Activated CD4-positive, alpha-beta T cell treated with anti-CD3 and anti-CD28 coated beads, Interleukin-2, Interleukin-6, amounts not matched to agents 100 ng/mL and 50 ng/mL, durations not matched to agents 16 hours and 8 hours (primary cell): ENCODE results near the gene BCDIN3D.
"Not testable (repeated sequence)": the region's sequence is repeated elsewhere in the genome, so short reads cannot be mapped to it uniquely, and the experiment has no call there.

Source experiments
- DNase-seq: peaks from one replicate; pipeline ENCODE4 v3.0.0-alpha.2; 2020

The BCDIN3D gene

GRCh38 chr12:49875115-49875720 lies 32.3 kb upstream of the BCDIN3D start:
- DNase-seq: no peak

DNA sequence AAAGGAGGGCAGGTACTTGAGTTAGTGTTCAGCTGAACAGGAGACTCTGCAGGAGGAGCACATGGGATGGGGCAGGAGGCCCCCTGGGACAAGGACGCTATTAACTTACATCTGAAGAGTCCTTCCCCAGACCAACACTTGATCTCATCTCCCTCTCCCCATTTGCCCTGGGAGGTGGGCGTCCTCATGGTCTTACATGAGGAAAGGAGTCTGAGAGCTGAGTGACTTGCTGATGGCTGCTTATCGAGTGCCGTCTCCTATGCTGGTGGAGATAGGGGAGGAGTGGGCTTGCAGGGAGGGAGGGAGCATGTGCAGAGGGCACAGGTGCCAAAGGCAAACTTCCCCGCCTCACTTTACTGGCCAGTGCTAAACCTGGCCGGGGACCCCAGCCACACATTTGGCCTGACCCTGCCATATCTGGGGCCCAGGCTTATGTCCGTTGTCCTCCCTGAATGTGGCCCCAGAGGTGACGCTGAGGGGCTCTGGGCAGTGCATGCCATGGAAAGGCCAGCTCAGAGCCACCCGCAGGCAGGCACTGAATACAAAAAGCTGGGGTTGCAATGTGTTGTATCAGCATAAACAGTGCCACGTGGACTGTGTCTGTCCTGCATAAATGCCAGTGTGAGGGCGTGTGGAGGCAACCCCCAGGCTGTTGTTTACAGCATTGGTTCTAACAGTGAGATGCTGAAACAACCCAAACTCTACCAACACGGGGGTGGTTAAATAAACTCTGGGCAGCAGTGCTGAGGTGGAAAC lies 31.4 kb upstream of the BCDIN3D start:
- DNase-seq: no peak

- DNase-seq: no peak
These were observed 30.5 kb upstream of the BCDIN3D start for GRCh38 chr12:49873361-49873934.

GRCh38 chr12:49872781-49873181 lies 29.9 kb upstream of the BCDIN3D start:
- no peak for DNase-seq

DNA sequence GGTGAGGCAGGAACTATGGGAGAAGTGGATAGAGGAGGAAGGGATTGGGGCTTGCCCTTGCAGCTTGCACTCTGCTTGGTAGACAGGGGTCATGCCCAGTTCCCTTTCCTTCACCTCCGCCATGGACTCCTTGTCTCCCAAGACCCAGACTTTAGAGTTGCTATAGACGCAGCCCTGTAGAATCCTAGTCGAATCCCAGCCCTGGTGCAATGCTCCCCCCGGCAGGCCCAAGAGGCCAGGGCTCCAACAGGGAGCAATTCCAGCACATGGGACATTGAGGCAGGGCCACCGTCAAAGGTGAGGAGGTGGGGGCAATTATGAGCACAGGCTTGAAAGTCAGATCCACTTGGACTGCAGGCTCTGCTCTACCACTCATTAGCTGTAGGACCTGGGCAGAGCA lies 29.5 kb upstream of the BCDIN3D start:
- no peak for DNase-seq

DNA sequence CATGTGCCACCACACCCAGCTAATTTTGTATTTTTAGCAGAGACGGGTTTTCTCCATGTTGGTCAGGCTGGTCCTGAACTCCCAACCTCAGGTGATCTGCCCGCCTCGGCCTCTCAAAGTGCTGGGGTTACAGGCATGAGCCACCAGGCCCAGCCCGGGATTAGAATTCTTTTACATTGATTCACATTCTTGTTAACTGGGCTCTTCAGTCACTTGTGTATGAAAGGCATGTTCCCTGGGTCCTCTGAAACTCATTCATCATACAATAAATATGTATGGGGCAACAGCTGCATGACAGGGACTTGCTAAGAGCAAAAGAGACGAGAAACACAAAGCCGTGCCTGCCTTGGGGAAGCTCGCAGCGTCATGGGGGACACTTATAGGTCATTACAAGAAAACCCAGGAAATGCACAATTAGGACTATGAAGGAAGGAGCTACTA lies 28.9 kb upstream of the BCDIN3D start:
- not testable (repeated sequence) for DNase-seq

DNA sequence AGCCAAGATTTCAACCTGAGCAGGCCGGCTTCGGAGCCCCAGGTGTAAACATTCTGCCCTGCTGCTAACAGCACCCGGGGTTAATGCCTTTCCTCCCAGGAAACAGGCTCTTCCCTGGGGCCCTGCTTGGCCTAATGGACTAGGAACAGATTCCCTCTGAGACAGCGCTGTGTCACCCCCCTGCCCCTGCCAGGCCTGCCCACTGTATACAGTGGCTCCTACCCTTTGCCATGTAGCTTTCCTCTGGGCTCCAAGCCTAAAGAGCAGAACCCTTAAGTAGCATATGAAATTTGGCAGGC lies 28.3 kb upstream of the BCDIN3D start:
- DNase-seq: no peak

- no peak for DNase-seq
These were observed 27.8 kb upstream of the BCDIN3D start for GRCh38 chr12:49870501-49871262.

DNA sequence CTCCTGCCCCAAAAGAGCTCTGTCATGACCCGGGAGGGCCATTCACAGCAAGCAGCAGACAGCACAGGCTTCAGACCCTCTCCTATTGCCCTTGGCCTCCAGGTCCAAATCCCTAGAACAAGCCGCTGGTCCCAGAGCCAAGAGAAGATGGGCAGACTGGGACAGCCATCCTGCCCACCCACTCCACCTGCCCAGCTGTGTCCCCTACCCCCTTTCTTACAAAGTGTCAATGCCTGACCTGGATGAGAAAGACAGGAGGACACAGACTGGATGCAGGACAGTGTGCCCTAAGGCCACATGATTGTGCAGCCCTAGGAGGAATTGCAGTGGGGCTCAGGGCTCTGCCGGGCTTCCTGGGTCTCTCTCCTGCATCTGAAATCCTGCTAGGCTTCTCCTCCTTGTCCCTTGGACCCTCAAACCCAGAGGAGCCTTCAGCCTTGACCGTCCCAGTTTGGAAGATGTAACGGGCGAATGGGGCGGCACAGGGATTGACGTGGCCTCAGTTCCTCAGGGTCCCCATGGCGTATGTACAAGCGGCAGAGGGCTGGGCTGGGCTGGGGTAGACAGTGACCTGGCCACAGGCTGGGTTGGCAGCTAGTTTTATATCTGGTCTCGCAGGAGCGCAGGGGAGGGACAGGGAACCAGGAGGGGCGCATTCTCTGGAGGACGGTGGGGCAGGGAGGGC lies 27.1 kb upstream of the BCDIN3D start:
- no peak for DNase-seq

- no peak for DNase-seq
These were observed 26.3 kb upstream of the BCDIN3D start for GRCh38 chr12:49868952-49869815.

DNA sequence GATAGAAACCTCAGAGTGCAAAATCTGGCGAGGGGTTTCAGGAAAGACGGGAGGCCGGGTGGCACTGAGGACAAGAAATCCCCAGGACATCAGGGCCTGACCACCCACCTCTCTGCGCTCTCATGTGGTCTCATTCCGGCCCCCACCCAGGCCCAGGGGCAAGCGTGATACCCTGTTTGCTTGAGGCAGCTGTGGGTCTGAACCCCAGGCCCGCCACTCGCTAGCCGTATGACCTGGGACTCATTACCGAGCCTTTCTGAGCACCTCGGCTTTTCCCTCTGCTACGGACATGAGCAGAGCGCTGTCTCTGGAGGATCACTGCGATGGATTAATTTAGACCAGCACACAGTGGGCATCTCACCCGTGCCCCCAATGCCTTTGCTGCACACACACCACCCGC lies 25.5 kb upstream of the BCDIN3D start:
- no peak for DNase-seq

- no peak for DNase-seq
These were observed 24.9 kb upstream of the BCDIN3D start for GRCh38 chr12:49867570-49868341.

- peak; percentile 81 for DNase-seq
These were observed 24.1 kb upstream of the BCDIN3D start for GRCh38 chr12:49866859-49867569.

- DNase-seq: no peak
These were observed 22.9 kb upstream of the BCDIN3D start for GRCh38 chr12:49865782-49866135.

- DNase-seq: no peak
These were observed 22.3 kb upstream of the BCDIN3D start for GRCh38 chr12:49865109-49865781.

DNA sequence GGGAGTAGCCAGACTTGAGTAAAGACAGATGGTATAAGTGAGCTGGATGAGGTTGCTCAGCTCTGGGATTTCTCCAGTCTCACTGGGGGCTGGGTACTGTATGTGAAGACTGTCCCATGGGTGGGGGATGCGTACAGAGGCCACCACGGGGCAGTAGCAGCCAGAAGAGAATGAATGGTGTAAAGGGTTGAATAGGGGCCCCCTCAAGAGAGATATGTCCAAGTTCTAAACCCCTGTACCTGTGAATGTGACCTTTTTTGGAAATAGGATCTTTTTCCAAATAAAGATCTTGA lies 21.8 kb upstream of the BCDIN3D start:
- no peak for DNase-seq

DNA sequence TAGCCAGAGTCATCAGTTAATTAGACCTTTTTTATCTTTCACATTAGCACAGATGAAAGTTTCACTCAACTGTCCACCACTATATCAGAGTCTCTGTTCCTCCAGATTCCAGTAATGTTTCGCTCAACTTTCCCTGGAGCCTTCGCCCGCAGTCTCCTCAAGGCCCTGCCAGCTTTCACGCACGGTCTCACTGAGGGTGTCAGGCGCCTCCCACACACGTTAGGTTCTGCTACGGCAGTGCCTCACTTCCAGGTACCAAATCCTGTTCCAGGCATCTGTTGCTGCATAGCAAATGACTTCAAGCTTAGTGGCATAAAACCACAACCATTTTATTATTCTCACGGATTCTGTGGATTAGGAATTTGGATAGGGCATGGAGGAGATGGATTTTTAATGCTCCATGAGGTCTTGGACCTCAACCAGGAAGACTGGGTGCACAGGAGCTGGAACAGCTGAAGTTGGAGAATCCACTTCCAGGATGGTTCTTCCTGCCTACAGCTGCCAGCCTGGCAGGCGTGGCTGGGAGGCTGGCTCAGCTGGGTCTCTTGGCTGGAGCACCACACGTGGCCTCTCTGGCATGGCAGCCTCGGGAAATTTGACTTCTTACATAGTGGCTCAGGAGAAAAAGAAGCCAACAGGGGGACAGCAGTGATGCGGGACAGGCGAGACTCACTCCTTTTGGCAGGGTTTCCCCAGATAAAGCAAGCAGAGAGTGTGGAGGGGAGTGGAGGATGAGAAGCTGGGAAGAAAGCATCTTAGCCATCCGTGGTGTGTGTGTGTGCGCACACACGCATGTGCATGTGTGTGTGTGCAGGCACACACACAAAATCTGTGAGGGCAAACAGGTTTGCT lies 21.3 kb upstream of the BCDIN3D start:
- DNase-seq: no peak

DNA sequence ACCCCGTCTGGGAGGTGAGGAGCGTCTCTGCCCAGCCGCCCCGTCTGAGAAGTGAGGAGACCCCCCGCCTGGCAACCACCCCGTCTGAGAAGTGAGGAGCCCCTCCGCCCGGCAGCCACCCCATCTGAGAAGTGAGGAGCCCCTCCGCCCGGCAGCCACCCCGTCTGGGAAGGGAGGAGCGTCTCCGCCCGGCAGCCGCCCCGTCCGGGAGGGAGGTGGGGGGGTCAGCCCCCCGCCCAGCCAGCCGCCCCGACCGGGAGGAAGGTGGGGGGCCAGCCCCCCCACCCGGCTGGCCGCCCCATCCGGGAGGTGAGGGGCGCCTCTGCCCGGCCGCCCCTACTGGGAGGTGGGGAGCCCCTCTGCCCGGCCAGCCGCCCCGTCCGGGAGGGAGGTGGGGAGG lies 18.0 kb upstream of the BCDIN3D start:
- DNase-seq: not testable (repeated sequence)

GRCh38 chr12:49855890-49856289 lies 13.0 kb upstream of the BCDIN3D start:
- not testable (repeated sequence) for DNase-seq
